Tracheal epithelial cell (primary cell): Measurements from ENCODE around the gene TRIML2. TPM values are rescaled to one million over a fixed set of nuclear protein-coding genes. Genes with fewer than 3 reads are reported as not detected.

Source experiments
- total RNA-seq: library from RNA; depleted of rRNA; stranded (reverse); fragments of >200 nt; gene quantifications from 2 replicates; pipeline ENCODE4 v1.2.1, GENCODE V29; 2014

TRIML2 gene, protein sequence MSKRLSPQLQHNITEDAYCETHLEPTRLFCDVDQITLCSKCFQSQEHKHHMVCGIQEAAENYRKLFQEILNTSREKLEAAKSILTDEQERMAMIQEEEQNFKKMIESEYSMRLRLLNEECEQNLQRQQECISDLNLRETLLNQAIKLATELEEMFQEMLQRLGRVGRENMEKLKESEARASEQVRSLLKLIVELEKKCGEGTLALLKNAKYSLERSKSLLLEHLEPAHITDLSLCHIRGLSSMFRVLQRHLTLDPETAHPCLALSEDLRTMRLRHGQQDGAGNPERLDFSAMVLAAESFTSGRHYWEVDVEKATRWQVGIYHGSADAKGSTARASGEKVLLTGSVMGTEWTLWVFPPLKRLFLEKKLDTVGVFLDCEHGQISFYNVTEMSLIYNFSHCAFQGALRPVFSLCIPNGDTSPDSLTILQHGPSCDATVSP
- 0.72 TPM in 1 of 2 replicates, not detected in the other for total RNA-seq

DNA sequence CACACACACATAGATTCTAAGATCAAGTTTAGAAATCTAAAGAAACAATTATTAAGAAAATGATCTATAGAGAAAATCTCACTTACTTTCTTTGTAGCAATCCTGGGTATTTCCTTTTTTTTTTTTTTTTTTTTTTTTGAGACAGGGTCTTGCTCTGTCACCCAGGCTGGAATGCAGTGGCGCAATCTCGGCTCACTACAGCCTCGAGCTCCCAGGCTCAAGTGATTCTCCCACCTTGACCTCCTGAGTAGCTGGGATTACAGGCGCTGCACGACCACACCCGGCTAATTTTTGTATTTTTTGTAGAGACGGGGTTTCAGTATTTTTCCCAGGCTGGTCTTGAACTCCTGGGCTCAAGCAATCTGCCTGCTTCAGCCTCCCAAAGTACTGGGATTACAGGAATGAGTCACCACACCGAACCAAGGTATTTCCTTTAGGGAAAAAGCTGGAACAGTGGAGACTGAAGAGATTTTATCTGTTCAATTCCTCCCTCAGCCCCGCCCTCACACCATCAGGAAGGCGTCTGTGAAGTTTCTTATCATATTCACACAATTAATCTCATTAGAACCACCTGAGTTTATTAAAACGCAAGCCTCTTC is at the start of gene TRIML2:
Gene TRIML2 (minus strand): TSS at position 447 of the 599 bp plus-strand sequence. CDS start 4,235 bp downstream, outside the sequence.

DNA sequence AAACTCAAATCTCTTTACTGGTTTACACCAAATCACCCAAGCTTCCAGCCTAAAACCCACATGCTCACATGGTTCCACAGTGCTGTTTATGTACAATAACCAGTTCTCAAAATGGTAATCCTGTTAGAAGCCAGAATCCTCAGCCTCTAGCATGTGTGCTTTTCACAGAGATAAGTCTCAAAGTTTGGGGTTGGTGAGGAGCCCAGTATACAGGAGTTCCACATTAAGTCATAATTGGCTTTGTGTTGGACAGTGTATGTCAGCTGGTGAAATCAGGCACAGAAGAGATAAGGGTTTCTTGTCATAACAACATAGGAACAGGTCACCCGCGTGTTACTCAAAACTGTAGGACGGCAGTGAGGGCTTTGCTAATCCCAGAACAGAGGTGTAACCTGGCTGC is 29.7 kb upstream of the TRIML2 start, which contains the start of gene TRIML1:
Gene TRIML1 (plus strand): TSS at position 301 of the 400 bp plus-strand sequence. CDS start 118 bp downstream, outside the sequence.

Other genes with a start within 250 kb of the TRIML2 start
- gene ZFP42, start 113.8 kb downstream of the TRIML2 start, total RNA-seq: 3.6 TPM in 1 of 2 replicates, not detected in the other
- not detected in 2 replicates for gene TRIML1, start 29.8 kb upstream of the TRIML2 start, total RNA-seq